ENCODE data around the gene KPNA1.

DNA sequence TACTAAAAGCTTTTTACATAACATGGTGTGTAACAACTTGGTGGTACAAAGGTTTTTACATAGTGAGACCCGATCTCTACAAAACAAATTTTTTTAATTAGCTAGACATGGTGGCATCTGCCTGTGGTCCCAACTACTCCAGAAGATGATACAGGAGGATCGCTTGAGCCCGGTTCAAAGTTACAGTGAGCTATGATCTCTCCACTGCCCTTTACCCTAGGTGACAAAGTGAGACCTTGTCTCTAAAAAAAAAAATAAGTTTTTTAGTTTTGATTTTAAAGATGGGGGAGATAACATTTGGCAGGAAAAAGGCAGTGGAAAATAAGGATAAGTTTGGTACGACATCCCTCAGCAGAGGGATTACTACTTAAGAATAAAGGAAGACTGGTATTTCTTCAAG, 124.8 kb downstream of the KPNA1 start:
- TF ChIP-seq, protein P1, sequence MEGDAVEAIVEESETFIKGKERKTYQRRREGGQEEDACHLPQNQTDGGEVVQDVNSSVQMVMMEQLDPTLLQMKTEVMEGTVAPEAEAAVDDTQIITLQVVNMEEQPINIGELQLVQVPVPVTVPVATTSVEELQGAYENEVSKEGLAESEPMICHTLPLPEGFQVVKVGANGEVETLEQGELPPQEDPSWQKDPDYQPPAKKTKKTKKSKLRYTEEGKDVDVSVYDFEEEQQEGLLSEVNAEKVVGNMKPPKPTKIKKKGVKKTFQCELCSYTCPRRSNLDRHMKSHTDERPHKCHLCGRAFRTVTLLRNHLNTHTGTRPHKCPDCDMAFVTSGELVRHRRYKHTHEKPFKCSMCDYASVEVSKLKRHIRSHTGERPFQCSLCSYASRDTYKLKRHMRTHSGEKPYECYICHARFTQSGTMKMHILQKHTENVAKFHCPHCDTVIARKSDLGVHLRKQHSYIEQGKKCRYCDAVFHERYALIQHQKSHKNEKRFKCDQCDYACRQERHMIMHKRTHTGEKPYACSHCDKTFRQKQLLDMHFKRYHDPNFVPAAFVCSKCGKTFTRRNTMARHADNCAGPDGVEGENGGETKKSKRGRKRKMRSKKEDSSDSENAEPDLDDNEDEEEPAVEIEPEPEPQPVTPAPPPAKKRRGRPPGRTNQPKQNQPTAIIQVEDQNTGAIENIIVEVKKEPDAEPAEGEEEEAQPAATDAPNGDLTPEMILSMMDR (IDR thresholded peaks at IDR 0.05) = no peak
- no peak for TF ChIP-seq ZFX (IDR thresholded peaks at IDR 0.05; ENCODE audit: borderline replicate concordance)
